HG03175 (cell line): Measurements from ENCODE around the gene TRIM23.
"Not testable (repeated sequence)": the region's sequence is repeated elsewhere in the genome, so short reads cannot be mapped to it uniquely, and the experiment has no call there.

Experiments used
- ATAC-seq: cut with Tn5 transposase; IDR thresholded peaks from one replicate; pipeline ENCODE4 v1.9.1; 2021; ENCODE audit warnings: mild to moderate bottlenecking, moderate library complexity; ENCODE audit not compliant: unreplicated experiment

TRIM23 gene

DNA sequence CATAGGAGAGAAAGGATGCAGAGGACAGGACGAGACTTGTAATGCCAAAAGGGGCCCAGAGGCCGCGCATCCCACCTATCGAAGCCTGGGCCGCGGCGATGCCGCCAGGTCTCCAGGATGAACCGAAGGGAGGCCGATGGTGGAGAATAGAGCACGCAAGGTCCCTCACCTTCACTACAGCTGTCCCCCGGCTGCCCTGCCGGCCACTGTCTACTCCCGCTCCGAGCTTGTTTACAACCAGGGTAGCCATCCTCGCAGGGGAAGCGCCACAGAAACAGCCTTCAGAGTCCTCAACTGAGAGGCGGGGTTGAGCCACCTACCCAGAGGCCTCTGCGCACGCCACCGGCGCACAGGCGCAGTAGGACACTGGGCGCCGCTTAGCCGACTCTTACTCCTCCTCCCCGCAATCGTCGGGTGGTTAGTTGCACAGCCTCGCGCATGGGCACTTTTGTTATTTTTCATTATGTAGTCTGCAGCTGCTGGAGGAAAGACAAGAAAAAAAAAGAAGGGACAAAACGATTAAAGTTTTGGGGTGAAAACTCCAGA, at the start of gene TRIM23:
Gene TRIM23 (minus strand): TSS at position 309 of the 546 bp plus-strand sequence. CDS start 59 bp downstream, at position 250.
- peak; percentile 95 for ATAC-seq

DNA sequence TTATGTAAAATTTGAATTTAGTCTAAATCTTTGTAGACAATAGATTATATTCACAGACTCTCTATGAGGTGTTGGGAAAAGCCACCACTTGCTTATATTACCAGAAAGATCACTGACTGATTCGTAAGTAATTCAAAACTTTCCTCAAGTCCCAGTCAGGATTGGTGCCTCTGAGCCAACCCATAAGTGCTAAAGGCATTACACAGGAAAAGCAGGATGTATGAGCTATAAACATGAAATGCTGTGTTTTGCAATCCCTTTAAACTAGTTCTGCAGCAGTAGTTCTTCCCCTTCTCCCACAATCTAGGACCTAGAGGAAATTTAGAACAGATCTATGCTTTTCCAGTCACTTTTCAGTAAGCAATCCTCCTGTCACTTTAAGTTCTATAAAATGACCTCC, 48.7 kb upstream of the TRIM23 start:
- no peak for ATAC-seq

DNA sequence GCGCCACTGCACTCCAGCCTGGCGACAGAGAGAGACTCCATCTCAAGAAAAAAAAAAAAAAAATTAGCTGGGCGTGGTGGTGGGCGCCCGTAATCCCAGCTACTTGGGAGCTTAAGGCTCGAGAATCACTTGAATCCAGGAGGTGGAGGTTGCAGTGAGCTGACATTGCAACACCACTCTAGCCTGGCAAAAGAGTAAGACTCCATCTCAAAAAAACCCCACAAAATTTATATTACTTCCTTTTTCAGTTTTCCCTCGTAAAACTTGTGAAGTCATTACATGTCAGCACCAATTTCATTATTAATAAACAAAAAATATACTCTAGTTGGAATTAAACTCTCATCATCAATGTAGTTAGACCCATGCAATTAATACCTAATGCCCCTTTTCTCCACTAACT, 44.6 kb upstream of the TRIM23 start:
- ATAC-seq: no peak

DNA sequence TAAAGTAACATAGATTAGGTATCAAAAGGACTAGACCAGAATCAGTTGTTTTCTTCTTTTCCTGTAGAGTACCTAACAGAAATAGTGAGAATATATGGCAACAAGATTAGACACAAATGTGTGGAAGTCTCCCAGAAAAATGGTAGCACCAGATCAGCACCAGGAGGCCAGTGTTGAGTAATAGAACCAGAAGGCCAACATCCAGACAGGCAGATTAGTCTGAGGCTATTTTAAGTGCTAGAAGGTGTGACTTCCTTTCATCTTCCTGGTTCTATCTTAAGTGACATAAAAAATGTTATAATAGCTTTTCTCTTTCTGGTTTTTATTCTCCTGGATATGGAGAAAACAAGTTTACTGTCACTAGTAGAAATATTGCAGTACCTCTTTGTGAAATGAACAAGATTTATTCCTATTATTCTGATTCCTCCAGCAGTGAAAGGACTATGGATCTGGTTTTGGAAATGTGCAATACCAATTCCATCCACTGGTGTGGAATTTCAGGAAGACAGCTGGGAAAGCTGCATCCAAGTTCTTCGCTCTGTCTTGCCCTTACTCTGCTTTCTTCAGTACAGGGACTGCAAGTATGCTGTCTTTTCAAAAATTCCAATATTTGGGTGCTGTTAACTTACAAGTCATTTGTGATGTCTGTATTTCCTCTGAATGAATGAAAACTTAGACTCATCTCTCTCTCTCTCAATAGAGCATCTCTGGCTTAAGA, 39.8 kb upstream of the TRIM23 start:
- ATAC-seq: no peak

DNA sequence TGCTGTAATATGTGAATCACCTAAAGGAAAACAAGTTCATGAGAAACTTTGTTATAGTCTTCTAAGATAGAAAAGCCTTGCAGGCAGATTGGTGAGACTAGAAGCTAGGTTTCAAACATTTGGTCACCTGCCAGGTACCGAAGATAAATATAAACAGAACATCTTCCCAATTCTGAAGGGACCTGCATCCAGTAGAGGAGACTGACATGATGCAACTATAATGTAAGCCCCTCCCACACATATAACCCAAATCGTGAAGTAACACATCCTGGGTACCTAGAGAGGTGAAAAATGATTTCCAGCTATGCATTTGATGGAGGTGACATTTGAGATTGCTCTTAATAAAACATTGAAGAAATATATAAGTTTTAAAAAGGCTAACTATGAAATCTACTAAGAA, 30.6 kb upstream of the TRIM23 start:
- ATAC-seq: no peak

DNA sequence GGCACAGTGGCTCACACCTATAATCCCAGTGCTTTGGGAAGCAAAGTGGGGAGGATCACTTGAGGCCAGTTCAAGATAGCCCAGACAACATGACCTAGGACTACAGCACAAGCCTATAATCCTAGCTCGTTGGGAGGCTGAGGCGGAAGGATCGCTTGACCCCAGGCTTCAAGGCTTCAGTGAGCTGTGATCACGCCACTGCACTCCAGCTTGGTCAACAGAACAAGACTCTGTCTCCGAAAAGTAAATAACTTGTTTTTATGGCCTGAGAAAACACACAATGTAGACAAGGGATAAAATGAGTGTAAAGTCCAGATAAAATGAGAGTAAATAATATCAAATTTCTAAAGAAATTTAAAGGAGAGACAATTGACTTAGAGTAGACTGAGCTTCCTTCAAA, 27.0 kb upstream of the TRIM23 start:
- no peak for ATAC-seq

DNA sequence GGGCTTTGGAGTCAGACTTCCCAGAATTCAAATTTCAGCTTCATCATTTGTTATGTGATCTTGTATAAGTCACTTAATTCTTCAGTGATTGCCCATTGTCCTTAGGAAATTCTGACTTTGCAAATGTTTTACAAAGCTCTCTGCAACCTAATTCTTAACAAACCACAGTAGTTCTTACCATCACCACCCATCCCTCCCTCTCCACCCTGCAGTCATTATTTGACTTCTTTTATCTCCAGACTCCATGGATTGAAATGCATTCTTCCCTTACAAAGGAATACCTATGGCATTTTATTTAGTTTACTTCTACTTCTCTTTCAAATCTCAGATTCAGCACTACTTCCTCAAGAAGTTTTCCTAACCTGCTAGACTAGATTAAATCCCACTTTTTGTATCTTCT, 23.8 kb upstream of the TRIM23 start:
- ATAC-seq: no peak

DNA sequence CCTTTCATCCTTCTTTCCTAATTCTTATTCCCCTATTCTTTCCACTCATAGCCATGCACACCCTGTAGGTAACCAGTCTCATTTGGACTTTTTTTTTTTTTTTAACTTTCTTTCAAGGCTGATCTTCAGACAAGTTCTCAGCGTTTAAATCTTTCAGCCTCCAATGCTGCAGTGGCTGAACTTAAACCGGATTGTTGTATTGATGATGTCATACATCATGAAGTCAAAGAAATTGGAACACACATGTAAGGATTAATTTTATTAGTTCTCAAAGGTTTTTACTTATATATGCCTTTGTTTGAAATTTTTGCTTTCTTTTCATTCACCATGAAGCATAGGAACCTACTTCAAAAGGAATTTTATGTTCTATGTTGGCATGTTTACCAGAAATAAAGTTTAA, 22.8 kb upstream of the TRIM23 start:
- no peak for ATAC-seq

DNA sequence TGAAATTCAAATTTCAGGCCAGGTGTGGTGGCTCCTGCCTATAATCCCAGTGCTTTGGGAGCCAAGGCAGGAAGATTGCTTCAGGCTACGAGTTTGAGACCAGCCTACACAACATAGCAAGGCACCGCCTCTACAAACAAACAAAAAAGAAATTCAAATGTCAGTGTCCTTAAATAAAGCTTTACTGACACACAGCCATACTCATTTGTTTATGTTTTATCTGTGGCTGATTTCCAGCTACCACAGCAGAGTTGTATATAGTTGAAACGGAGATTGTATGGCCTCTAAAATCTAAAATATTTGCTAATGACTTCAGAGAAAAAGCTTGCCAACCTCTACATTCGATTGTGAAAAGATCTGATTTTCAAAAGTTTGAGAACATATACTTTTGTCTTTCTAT, 16.1 kb upstream of the TRIM23 start:
- no peak for ATAC-seq

DNA sequence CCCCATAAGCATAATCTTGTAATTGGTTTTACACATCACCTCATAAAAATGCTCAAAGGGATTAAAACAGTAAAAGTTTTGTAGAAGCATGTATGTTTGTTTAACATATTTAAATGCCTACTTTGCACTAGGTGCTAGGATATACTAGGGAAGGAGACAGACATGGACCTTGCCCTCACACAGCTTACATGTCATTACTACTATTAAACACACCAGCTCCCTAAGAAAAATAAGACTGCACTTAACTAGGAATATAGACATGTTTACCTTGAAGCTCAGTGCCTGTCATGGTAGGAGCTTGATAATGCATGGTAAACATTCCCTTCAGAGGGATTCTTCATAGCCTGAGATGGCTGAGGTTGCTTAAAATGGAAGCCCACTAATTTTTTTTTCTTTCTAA, 6.8 kb upstream of the TRIM23 start:
- no peak for ATAC-seq

DNA sequence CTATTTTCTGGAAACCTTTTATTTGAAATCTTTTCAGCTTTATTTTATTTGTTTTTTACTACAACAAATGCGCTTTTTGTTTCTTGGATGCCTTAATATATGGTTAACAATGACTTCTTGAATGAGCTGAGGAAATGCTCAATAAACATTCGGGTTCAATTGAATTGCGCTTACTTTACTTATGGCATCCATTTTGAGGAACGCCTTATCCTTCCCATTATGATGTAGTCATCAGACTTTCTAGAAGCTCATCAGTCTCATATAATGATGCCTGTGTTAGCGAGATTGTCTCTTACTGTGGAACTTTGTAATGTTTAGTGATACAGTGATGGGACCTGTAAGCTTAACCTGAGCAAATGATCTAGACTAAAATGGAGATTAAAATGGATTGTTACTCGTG, 1.6 kb upstream of the TRIM23 start:
- ATAC-seq: no peak

DNA sequence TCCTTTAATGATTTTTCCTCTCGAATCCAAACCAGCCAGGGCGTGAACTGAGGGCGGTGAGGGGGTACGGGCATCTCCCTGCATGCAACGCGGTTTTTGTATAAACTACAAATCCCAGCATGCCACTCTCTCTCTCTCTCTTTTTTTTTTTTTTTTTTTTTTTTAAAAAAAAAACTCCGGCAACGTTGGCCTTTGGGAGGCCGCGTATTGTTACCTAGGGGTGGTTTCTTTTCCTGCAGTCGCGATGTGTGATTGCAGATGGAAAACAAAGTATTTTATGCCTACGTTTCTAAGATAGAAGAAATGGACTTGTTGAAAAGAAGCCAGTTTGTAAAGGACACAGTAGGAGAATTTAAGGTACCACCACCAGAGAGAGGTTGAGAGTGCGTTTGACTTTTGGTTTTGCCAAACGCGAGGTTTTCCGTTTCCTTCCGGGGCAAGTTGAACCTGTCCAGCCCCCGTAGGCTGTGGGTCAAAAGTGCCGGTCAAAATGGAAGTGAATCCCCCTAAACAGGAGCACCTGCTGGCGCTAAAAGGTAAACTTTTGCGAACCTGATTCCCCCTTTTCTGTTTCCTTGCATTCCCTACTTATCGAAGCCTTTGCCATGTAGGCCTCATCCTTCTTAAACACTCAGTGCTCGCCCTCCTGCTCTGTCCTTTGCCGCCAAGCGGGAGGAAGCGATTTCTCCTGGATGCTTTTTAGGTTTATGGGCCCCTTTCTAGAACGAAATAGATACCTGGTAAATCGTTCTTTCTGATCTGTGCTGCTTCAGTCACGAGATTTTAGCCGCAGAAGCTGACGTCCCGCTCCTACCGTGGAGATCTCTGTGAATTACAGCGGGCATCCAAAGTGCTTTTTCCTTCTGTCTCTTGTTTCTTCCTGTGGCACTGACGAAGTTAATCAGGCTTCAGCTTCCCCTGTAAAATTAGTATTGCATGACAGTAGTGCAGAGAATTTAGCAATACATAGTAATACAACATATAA, 730 bp upstream of the TRIM23 start, which contains the start of the genes SHLD3 and TRAPPC13:
Gene SHLD3 (plus strand): TSS at position 457 of the 985 bp plus-strand sequence. CDS start 4,561 bp downstream, outside the sequence.
Gene TRAPPC13 (plus strand): TSS at position 457 of the 985 bp plus-strand sequence. CDS start 34 bp downstream, at position 491.
- peak; percentile 75 for ATAC-seq

DNA sequence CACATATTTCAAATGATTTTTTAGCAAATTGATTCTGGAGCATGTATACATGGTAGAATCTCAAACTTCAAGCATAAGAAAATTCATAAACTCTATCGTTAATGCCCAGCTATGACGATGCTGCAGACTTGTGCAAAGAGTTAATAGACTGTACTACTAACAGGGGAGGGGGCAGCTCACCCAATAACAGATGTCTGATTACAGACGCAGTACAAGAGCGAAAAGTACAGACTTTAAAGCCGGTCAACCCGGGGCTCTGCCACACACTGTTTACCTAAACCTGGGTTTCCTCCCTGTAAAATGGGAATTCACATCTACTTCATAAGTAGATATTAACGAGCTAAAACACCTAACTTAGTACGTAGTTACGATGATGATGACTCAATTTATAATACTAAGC, 651 bp downstream of the TRIM23 start:
- no peak for ATAC-seq

DNA sequence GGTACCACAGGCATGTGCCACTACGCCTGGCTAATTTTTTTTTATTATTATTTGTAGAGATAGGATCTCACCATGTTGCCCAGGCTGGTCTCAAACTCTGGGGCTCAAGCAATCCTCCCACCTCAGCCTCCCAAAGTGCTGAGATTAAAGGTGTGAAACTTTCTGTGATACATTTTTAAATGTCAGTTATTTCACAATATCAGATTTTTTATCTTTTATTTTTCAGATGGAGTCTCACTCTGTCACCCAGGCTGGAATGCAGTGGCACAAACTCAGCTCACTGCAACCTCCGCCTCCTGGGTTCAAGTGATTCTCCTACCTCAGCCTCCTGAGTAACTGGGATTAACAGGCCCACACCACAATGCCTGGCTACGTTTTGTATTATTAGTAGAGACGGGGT, 2.2 kb downstream of the TRIM23 start:
- ATAC-seq: not testable (repeated sequence)

DNA sequence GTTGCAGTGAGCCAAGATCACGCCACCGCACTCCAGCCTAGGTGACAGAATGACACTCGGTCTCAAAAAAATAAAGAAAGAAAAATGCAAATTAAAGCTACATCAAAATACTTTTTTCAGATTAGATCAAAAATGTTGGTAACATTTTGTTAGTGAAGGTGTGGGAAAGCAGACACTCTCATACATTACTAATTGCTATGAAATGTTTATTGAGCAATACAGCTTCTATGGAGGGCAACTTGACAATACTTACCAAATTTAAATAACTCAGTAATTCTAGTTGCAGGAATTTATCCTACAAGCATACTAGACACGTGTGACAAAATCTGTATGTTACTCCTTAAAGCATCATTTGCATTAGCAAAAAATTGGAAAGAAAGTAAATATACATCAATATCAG, 4.1 kb downstream of the TRIM23 start:
- no peak for ATAC-seq

DNA sequence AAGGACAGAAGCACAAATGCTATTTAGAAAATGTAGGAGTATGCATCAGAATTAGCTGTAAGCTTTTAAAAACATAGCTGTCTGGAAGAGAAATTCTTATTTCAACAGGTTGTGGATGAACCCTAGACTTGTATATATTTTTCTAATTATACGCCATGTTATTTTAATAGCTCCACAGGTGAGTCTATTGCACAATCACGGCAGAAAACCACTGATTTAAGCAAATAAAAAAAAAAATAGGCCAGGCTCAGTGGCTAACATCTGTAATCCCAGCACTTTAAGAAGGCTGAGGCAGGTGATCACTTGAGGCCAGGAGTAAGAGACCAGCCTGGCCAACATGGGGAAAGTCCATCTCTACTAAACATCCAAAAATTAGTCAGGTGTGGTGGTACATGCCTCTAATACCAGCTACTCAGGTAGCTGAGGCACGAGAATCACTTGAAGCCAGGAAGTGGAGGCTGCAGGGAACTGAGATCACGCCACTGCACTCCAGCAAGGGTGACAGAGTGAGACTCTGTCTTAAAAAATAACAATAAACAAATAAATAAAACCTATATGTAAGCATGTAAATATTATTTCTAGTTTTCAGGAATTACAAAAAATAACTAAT, 11.7 kb downstream of the TRIM23 start:
- ATAC-seq: no peak

DNA sequence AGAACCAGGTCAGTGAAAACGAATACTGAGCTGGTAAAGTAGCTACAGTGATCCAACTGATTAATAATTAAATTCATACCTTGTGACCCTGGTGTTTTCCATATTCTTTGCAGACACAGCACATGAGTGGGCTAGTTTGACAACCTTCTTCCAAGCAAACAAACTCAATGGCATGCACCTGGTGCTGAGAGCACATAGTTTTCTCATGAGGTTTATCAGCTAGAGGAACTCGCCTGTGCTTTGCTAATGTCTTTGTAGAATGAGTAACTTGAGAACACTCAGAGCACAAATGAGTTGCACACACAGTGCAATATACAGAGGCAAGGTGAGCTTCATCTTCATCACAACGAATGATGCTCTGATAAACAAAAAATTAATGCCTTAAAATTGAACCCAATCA, 12.6 kb downstream of the TRIM23 start:
- no peak for ATAC-seq

DNA sequence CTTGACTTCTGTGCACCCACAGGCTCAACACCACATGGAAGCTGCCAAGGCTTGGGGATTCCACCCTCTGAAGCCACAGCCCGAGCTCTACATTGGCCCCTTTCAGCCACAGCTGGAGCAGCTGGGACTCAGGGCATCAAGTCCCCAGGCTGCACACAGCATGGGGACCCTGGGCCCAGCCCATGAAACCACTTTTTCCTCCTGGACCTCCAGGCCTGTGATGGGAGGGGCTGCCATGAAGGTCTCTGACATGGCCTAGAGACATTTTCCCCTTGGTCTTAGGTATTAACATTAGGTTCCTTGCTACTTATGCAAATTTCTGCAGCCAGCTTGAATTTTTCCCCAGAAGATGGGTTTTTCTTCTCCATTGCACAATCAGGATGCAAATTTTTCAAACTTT, 22.4 kb downstream of the TRIM23 start:
- ATAC-seq: not testable (repeated sequence)

DNA sequence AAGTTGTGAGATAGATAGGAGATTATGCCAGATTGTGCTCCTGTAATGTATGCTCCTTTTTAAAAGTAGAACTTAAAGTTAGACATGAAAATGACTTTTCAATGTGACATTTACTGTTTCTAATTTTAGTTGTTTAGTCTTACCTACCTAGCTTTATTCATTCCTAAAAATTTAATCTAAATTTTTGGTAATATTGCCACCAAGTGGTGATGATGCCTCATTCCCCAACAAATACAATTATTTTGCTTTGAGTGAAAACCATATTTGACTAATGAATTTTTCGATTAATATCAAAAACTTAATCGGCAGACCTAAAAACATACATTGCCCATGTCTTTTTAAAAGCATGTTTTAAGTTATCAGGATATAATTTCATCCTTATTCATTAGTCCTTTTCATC, 35.4 kb downstream of the TRIM23 start:
- no peak for ATAC-seq

DNA sequence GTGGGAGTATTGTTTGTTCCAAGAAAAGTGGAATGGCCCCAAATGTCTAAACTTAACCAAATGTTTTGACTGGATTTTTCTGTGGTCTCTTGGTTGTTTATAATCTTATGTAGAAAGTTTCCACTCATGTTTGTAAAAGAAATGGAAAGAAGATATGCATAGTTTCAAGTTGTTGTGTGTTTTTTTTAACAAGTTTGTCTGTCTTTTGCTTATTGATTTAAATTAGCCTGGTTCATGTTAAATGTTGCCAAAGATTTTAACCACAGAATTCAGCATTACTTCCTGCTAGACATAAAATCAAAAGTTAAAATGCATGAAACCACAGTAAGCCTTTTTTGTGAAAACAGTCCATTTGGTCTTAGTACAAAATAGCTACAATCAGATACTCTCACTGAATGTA, 47.0 kb downstream of the TRIM23 start:
- no peak for ATAC-seq

DNA sequence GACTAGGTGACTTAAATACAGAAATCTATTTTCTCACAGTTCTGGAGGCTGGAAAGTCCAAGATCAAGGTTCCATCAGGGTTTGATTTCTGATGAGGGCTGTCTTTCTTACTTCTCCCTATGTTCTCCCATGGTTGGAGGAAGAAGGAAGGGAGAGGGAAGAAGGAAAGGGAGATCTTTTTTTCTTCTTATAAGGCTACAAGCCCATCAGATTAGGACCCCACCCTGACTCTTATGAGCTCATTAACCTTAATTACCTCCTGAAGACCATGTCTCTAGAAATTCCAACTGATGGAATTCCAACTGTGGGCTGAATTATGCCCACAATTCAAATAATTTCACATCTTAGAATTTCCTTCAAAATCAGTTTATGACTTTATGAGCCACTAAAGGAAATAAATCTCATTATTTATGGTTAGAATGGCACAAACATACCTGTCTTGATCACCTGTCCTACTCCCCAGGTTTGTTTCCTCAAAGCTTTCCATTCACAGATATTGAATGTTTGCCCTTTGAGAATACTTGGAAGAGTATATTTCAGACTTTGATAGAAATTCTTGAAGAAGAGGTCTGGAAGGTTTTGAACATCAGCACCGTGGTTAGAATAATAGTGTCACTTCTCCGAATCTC, 53.4 kb downstream of the TRIM23 start:
- ATAC-seq: no peak
